SK-N-MC (cell line): ENCODE measurements around the gene TMEM167A.

Experiments used
- DNase-seq: peaks from one replicate; pipeline ENCODE4 v3.0.0-alpha.2; 2011; ENCODE audit warnings: low read depth, low spot score
- H3K27ac ChIP-seq: fragments of 200-600 bp; sonication (generic); 2 replicates; pipeline ENCODE4 v1.5.1; 2016; ENCODE audit warnings: mixed run types
- H3K36me3 ChIP-seq: fragments of 200-600 bp; sonication (generic); 2 replicates; pipeline ENCODE4 v1.6.1; 2017; ENCODE audit warnings: antibody characterized with exemption, low read length, mixed read lengths; ENCODE audit not compliant: insufficient read depth
- H3K4me3 ChIP-seq: fragments of 200-600 bp; sonication (generic); 2 replicates; pipeline ENCODE4 v1.5.1; 2016
- H3K9ac ChIP-seq: fragments of 200-600 bp; sonication (generic); 2 replicates; pipeline ENCODE4 v1.8.0; 2017; ENCODE audit warnings: mixed run types, mixed read lengths; ENCODE audit not compliant: insufficient read length
- H3K9me3 ChIP-seq: fragments of 200-600 bp; sonication (generic); 2 replicates; pipeline ENCODE4 v1.6.1; 2017; ENCODE audit warnings: low read depth, mild to moderate bottlenecking, antibody characterized with exemption, low read length, moderate library complexity, mixed read lengths
- EZH2 ChIP-seq: fragments of 200-600 bp; sonication (generic); IDR thresholded peaks from one replicate; pipeline ENCODE4 v1.6.1; 2017; ENCODE audit warnings: antibody characterized with exemption
- FOXP2 ChIP-seq: optimal IDR thresholded peaks from 2 replicates; pipeline ENCODE3; 2011; ENCODE audit warnings: mild to moderate bottlenecking, moderate library complexity; ENCODE audit not compliant: insufficient read depth; ENCODE audit errors: extremely low read length, control extremely low read depth
- POLR2AphosphoS5 ChIP-seq: IDR thresholded peaks from 2 replicates; pipeline ENCODE4 v1.6.1; 2012; ENCODE audit warnings: mild to moderate bottlenecking, low read depth, low read length, borderline replicate concordance

Gene TMEM167A

GRCh38 chr5:83095957-83096539 is 18.9 kb upstream of the TMEM167A start:
- TF ChIP-seq FOXP2 (no peak), POLR2AphosphoS5 (no peak), EZH2 (no peak)
- H3K9me3 ChIP-seq: no peaks in the 10 kb centered on the region
- no peaks in the 10 kb centered on the region for H3K36me3 ChIP-seq
- no peak overlapping the region for H3K27ac ChIP-seq
- no peak overlapping the region for H3K9ac ChIP-seq
- DNase-seq: no peak
- no peak overlapping the region for H3K4me3 ChIP-seq

- Histone ChIP-seq H3K9ac (no peak overlapping the region), H3K27ac (no peak overlapping the region), H3K36me3 (no peaks in the 10 kb centered on the region), H3K4me3 (no peak overlapping the region), H3K9me3 (no peaks in the 10 kb centered on the region)
- TF ChIP-seq EZH2 (no peak), FOXP2 (no peak), POLR2AphosphoS5 (no peak)
- DNase-seq: no peak
Measured at GRCh38 chr5:83095163-83095956, 18.2 kb upstream of the TMEM167A start.

GRCh38 chr5:83093692-83094091 is 16.5 kb upstream of the TMEM167A start:
- Histone ChIP-seq H3K27ac (no peak overlapping the region), H3K4me3 (no peak overlapping the region), H3K36me3 (no peaks in the 10 kb centered on the region), H3K9ac (no peak overlapping the region), H3K9me3 (no peaks in the 10 kb centered on the region)
- TF ChIP-seq EZH2: no peak
- TF ChIP-seq FOXP2: no peak
- no peak for TF ChIP-seq POLR2AphosphoS5
- DNase-seq: no peak

- Histone ChIP-seq H3K27ac (no peak overlapping the region), H3K9ac (no peak overlapping the region), H3K4me3 (no peak overlapping the region), H3K36me3 (no peaks in the 10 kb centered on the region), H3K9me3 (no peaks in the 10 kb centered on the region)
- no peak for DNase-seq
- TF ChIP-seq POLR2AphosphoS5 (no peak), EZH2 (no peak), FOXP2 (no peak)
Measured at GRCh38 chr5:83092619-83093018, 15.4 kb upstream of the TMEM167A start.

GRCh38 chr5:83090169-83090568 is 13.0 kb upstream of the TMEM167A start:
- Histone ChIP-seq H3K9me3 (no peaks in the 10 kb centered on the region), H3K9ac (no peak overlapping the region), H3K36me3 (no peaks in the 10 kb centered on the region), H3K4me3 (no peak overlapping the region), H3K27ac (no peak overlapping the region)
- DNase-seq: no peak
- TF ChIP-seq EZH2 (no peak), POLR2AphosphoS5 (no peak), FOXP2 (no peak)

- no peaks in the 10 kb centered on the region for H3K36me3 ChIP-seq
Measured at GRCh38 chr5:83085106-83085505, 7.9 kb upstream of the TMEM167A start.

GRCh38 chr5:83084336-83084735 is 7.1 kb upstream of the TMEM167A start:
- Histone ChIP-seq H3K36me3 (no peaks in the 10 kb centered on the region), H3K4me3 (no peak overlapping the region), H3K9ac (no peak overlapping the region), H3K9me3 (no peaks in the 10 kb centered on the region), H3K27ac (no peak overlapping the region)
- TF ChIP-seq POLR2AphosphoS5: no peak
- TF ChIP-seq EZH2: no peak
- no peak for TF ChIP-seq FOXP2
- no peak for DNase-seq

More at GRCh38 chr5:83085106-83085505, 7.9 kb upstream of the TMEM167A start:
- Histone ChIP-seq H3K27ac (no peak overlapping the region), H3K9me3 (no peaks in the 10 kb centered on the region), H3K4me3 (no peak overlapping the region), H3K9ac (no peak overlapping the region)
- TF ChIP-seq EZH2 (no peak), POLR2AphosphoS5 (no peak), FOXP2 (no peak)
- DNase-seq: no peak

- H3K27ac ChIP-seq: no peak overlapping the region
- no peaks in the 10 kb centered on the region for H3K36me3 ChIP-seq
- no peak for DNase-seq
- H3K4me3 ChIP-seq: no peak overlapping the region
- H3K9ac ChIP-seq: no peak overlapping the region
- H3K9me3 ChIP-seq: no peaks in the 10 kb centered on the region
- TF ChIP-seq FOXP2: no peak
Measured at GRCh38 chr5:83082750-83083149, 5.6 kb upstream of the TMEM167A start.
